Raji (cell line): ENCODE data around the gene OR4P4.

ENCODE experiments used
- POLR2A ChIP-seq: IDR thresholded peaks from 2 replicates; pipeline ENCODE4 v1.6.1; 2011; ENCODE audit warnings: low read depth, low read length, control low read depth; ENCODE audit not compliant: insufficient read depth

The OR4P4 gene

GRCh38 chr11:55634813-55635212, at the start of gene OR4P4:
Gene OR4P4, plus strand, starts transcription at chr11:55635113.
- no peak for TF ChIP-seq POLR2A

- no peak for TF ChIP-seq POLR2A
Observed at GRCh38 chr11:55607545-55607944, 27.4 kb upstream of the OR4P4 start, which contains the start of gene OR4C11. Gene OR4C11, minus strand, starts transcription at chr11:55607645. Its CDS starts 3,272 bp downstream, at chr11:55604373.

GRCh38 chr11:55624531-55624930, 10.4 kb upstream of the OR4P4 start:
- TF ChIP-seq POLR2A, result no peak

GRCh38 chr11:55648027-55648426, 13.1 kb downstream of the OR4P4 start, which contains the start of gene OR4S2:
Gene OR4S2, plus strand, starts transcription at chr11:55648327. Its CDS starts 2,577 bp downstream, at chr11:55650904.
- no peak for TF ChIP-seq POLR2A

- no peak for TF ChIP-seq POLR2A
Observed at GRCh38 chr11:55652560-55652959, 17.6 kb downstream of the OR4P4 start.

- no peak for TF ChIP-seq POLR2A
Observed at GRCh38 chr11:55655096-55655495, 20.2 kb downstream of the OR4P4 start.

- TF ChIP-seq POLR2A, result no peak
Observed at GRCh38 chr11:55658031-55658573, 23.2 kb downstream of the OR4P4 start.

- TF ChIP-seq POLR2A, result no peak
Observed at GRCh38 chr11:55658608-55659007, 23.7 kb downstream of the OR4P4 start.

GRCh38 chr11:55661901-55662300, 27.0 kb downstream of the OR4P4 start, which contains the start of gene OR4C6:
Gene OR4C6, plus strand, starts transcription at chr11:55662201. Its CDS starts 2,966 bp downstream, at chr11:55665167.
- TF ChIP-seq POLR2A, result no peak

GRCh38 chr11:55669376-55669775, 34.5 kb downstream of the OR4P4 start:
- TF ChIP-seq POLR2A, result no peak

- no peak for TF ChIP-seq POLR2A
Observed at GRCh38 chr11:55673860-55674259, 38.9 kb downstream of the OR4P4 start.
